Measurements from ENCODE around the gene DPP4. TPM values are rescaled to one million over a fixed set of nuclear protein-coding genes. Genes with fewer than 3 reads are reported as not detected.
A peak's percentile ranks its signal among the peaks of the same experiment; 100 is the strongest.

The DPP4 gene
- total RNA-seq, 1 donor from 2014 or later, result 55.9 TPM

- no peak for DNase-seq (ENCODE audit: extremely low spot score, unreplicated experiment)
- no peaks in the 10 kb centered on the region for H3K27me3 Mint-ChIP-seq
- no peak overlapping the region for H3K4me3 Mint-ChIP-seq
- no peaks in the 10 kb centered on the region for H3K9me3 Mint-ChIP-seq
- no peaks in the 10 kb centered on the region for H3K36me3 Mint-ChIP-seq
- peak; percentile 52 for TF ChIP-seq CTCF (conservative IDR thresholded peaks at IDR 0.05)
- no peak overlapping the region for H3K27ac Mint-ChIP-seq
- H3K4me1 Mint-ChIP-seq (ENCODE audit: unreplicated experiment), result no peaks in the 10 kb centered on the region
Measured at GRCh38 chr2:161988589-161988988, 85.4 kb downstream of the DPP4 start.

- no peak overlapping the region for H3K27ac Mint-ChIP-seq
- H3K27me3 Mint-ChIP-seq, result no peaks in the 10 kb centered on the region
- no peak for DNase-seq (ENCODE audit: extremely low spot score, unreplicated experiment)
- H3K4me3 Mint-ChIP-seq, result no peak overlapping the region
- no peaks in the 10 kb centered on the region for H3K9me3 Mint-ChIP-seq
- H3K4me1 Mint-ChIP-seq (ENCODE audit: unreplicated experiment), result no peaks in the 10 kb centered on the region
- TF ChIP-seq CTCF (conservative IDR thresholded peaks at IDR 0.05), result no peak
- H3K36me3 Mint-ChIP-seq, result no peaks in the 10 kb centered on the region
Measured at GRCh38 chr2:161987311-161987710, 86.7 kb downstream of the DPP4 start.

GRCh38 chr2:161983866-161984265, 90.1 kb downstream of the DPP4 start:
- H3K36me3 Mint-ChIP-seq, result no peaks in the 10 kb centered on the region
- H3K4me1 Mint-ChIP-seq (ENCODE audit: unreplicated experiment), result no peaks in the 10 kb centered on the region

GRCh38 chr2:161983331-161983651, 90.7 kb downstream of the DPP4 start:
- Mint-ChIP-seq H3K36me3 (no peaks in the 10 kb centered on the region), H3K4me1 (ENCODE audit: unreplicated experiment) (no peaks in the 10 kb centered on the region), H3K4me3 (no peak overlapping the region), H3K9me3 (no peaks in the 10 kb centered on the region), H3K27me3 (no peaks in the 10 kb centered on the region), H3K27ac (no peak overlapping the region)
- no peak for TF ChIP-seq CTCF (conservative IDR thresholded peaks at IDR 0.05)
- DNase-seq (ENCODE audit: extremely low spot score, unreplicated experiment), result no peak

More at GRCh38 chr2:161983866-161984265, 90.1 kb downstream of the DPP4 start:
- no peak for DNase-seq (ENCODE audit: extremely low spot score, unreplicated experiment)
- Mint-ChIP-seq H3K27me3 (no peaks in the 10 kb centered on the region), H3K4me3 (no peak overlapping the region), H3K9me3 (no peaks in the 10 kb centered on the region), H3K27ac (no peak overlapping the region)
- TF ChIP-seq CTCF (conservative IDR thresholded peaks at IDR 0.05), result no peak

GRCh38 chr2:161982548-161983330, 91.3 kb downstream of the DPP4 start:
- no peak for TF ChIP-seq CTCF (conservative IDR thresholded peaks at IDR 0.05)
- Mint-ChIP-seq H3K27ac (no peak overlapping the region), H3K9me3 (no peaks in the 10 kb centered on the region), H3K4me1 (ENCODE audit: unreplicated experiment) (no peaks in the 10 kb centered on the region), H3K36me3 (no peaks in the 10 kb centered on the region), H3K27me3 (no peaks in the 10 kb centered on the region), H3K4me3 (no peak overlapping the region)
- DNase-seq (ENCODE audit: extremely low spot score, unreplicated experiment), result no peak
